Measurements from ENCODE around the gene PAFAH1B1. TPM values are rescaled to one million over a fixed set of nuclear protein-coding genes. Genes with fewer than 3 reads are reported as not detected.

The PAFAH1B1 gene
- total RNA-seq, 2 experiments from 2014 or later: 120 to 123 TPM

DNA sequence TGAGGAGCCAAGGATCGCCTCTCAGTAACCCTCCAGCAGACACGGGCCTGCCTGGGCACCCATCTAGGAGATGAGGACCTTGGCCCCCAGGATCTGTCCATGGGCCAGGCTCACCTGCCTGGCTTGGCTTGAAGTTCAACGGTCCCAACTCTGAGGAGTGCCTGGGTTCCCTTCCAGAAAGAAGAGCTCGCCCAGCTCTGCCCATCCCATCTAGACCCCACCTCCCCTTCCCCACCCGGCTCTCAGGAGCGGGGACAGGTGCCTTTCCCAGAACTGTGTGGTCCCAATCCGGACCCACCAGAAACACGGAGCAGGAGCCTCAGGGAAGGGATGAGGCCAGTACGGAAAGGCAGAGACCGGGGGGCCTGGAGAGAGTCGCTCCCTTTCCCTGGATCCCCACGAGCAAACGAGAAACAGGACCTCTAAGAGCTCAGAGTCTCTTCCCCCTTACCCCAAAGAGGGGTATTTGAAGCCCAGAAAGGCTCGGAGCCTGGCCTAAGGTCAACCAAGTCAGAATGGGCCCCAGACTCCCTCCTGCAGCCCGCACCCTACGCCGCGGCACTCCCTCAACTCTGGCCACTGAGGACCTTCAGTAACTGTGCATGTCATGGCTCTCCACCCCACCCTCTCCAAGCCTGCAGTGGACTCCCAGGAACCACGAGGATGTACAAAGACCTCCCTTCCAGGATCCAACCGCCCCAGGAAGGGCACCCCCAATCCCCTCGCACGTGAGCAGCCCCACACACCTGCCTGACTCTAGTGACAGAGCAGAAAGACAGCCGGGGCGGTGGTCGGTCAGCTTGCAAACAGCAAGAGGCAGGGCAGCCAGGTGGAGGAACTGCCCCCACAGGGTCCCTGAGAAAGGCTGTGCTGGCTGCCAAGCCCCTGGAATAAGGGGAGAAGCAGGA, 112.7 kb downstream of the PAFAH1B1 start:
- DNase-seq (no peak), ATAC-seq (ENCODE audit: poor library complexity) (no peak)
- Histone ChIP-seq H3K36me3 (ENCODE audit: insufficient read depth, low read length) (peaks cover 23% of the 10 kb centered on the region), H3K27me3 (ENCODE audit: control insufficient read depth in 1 of 2, insufficient read depth in 2 of 2, low read length in 2 of 2) (no peaks in the 10 kb centered on the region), H3K4me1 (ENCODE audit: insufficient read depth, low read length) (peaks cover 47% of the 10 kb centered on the region), H3K4me3 (ENCODE audit: low read length) (no peak overlapping the region), H3K9me3 (ENCODE audit: control insufficient read depth in 1 of 2, insufficient read depth in 1 of 2, low read length in 2 of 2) (no peaks in the 10 kb centered on the region), H3K27ac (ENCODE audit: low read depth in 1 of 2, low read length in 2 of 2) (no peak overlapping the region)
- peak overlapping the region; percentile 20 for H3K27ac Mint-ChIP-seq
- POLR2A ChIA-PET: no interaction called here
- CTCF ChIA-PET: interaction anchor here (0.6 kb wide), 1 partner anchor 24 kb away, joined by 3 read pairs; no protein-coding TSS in a partner anchor
- H3K36me3 Mint-ChIP-seq (ENCODE audit: low read depth): peaks cover 32% of the 10 kb centered on the region
- no peaks in the 10 kb centered on the region for H3K27me3 Mint-ChIP-seq
- TF ChIP-seq, protein P1, sequence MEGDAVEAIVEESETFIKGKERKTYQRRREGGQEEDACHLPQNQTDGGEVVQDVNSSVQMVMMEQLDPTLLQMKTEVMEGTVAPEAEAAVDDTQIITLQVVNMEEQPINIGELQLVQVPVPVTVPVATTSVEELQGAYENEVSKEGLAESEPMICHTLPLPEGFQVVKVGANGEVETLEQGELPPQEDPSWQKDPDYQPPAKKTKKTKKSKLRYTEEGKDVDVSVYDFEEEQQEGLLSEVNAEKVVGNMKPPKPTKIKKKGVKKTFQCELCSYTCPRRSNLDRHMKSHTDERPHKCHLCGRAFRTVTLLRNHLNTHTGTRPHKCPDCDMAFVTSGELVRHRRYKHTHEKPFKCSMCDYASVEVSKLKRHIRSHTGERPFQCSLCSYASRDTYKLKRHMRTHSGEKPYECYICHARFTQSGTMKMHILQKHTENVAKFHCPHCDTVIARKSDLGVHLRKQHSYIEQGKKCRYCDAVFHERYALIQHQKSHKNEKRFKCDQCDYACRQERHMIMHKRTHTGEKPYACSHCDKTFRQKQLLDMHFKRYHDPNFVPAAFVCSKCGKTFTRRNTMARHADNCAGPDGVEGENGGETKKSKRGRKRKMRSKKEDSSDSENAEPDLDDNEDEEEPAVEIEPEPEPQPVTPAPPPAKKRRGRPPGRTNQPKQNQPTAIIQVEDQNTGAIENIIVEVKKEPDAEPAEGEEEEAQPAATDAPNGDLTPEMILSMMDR (IDR thresholded peaks at IDR 0.05): no peak
- peak overlapping the region; percentile 20 for H3K4me3 Mint-ChIP-seq
- peaks cover 26% of the 10 kb centered on the region for H3K4me1 Mint-ChIP-seq (ENCODE audit: low read depth)
- intact Hi-C loops (cut with DNase I, micrococcal nuclease): no loop called here
- no peaks in the 10 kb centered on the region for H3K9me3 Mint-ChIP-seq

DNA sequence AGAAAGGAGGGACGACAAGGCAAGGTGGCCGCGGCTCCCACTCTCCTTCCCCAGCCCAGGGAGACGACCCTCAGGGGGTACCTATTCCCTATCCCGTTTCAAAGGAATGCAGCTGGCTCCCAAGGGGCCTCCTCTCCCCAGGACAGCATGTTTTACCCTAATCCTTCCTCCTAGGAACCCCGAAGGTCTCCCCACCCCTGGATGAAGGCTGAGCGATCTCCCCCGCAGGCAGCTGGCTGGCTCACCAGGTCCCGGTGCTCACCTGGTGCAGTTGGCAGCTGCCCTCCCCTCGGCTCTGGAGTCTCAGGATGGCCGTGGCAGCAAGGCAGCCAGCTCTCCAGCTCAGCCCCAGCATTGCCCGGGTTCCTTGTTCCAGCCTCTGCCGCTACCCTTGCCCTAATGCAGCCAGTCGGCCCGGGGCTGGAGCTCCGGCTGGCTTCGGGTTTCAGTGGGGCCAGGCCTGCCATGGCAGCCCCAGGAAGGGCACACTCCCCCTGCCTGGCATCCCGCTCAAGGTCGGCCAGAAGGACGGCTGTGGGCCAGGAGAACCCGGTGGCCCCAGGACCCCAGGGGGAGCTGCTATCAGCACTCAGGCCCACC, 113.6 kb downstream of the PAFAH1B1 start:
- H3K4me1 Mint-ChIP-seq (ENCODE audit: low read depth): peaks cover 27% of the 10 kb centered on the region
- peaks cover 31% of the 10 kb centered on the region for H3K36me3 Mint-ChIP-seq (ENCODE audit: low read depth)
- H3K9me3 Mint-ChIP-seq: no peaks in the 10 kb centered on the region
- Histone ChIP-seq H3K9me3 (ENCODE audit: control insufficient read depth in 1 of 2, insufficient read depth in 1 of 2, low read length in 2 of 2) (no peaks in the 10 kb centered on the region), H3K36me3 (ENCODE audit: insufficient read depth, low read length) (peaks cover 15% of the 10 kb centered on the region), H3K27me3 (ENCODE audit: control insufficient read depth in 1 of 2, insufficient read depth in 2 of 2, low read length in 2 of 2) (no peaks in the 10 kb centered on the region), H3K4me1 (ENCODE audit: insufficient read depth, low read length) (peaks cover 49% of the 10 kb centered on the region), H3K27ac (ENCODE audit: low read depth in 1 of 2, low read length in 2 of 2) (no peak overlapping the region), H3K4me3 (ENCODE audit: low read length) (no peak overlapping the region)
- no peak overlapping the region for H3K4me3 Mint-ChIP-seq
- ChIA-PET POLR2A (no interaction called here), CTCF (no interaction called here)
- no peak overlapping the region for H3K27ac Mint-ChIP-seq
- TF ChIP-seq, protein P1 (IDR thresholded peaks at IDR 0.05): no peak
- H3K27me3 Mint-ChIP-seq: no peaks in the 10 kb centered on the region
- ATAC-seq (ENCODE audit: poor library complexity): no peak
- intact Hi-C loops (cut with DNase I, micrococcal nuclease): no loop called here
- DNase-seq: no peak

DNA sequence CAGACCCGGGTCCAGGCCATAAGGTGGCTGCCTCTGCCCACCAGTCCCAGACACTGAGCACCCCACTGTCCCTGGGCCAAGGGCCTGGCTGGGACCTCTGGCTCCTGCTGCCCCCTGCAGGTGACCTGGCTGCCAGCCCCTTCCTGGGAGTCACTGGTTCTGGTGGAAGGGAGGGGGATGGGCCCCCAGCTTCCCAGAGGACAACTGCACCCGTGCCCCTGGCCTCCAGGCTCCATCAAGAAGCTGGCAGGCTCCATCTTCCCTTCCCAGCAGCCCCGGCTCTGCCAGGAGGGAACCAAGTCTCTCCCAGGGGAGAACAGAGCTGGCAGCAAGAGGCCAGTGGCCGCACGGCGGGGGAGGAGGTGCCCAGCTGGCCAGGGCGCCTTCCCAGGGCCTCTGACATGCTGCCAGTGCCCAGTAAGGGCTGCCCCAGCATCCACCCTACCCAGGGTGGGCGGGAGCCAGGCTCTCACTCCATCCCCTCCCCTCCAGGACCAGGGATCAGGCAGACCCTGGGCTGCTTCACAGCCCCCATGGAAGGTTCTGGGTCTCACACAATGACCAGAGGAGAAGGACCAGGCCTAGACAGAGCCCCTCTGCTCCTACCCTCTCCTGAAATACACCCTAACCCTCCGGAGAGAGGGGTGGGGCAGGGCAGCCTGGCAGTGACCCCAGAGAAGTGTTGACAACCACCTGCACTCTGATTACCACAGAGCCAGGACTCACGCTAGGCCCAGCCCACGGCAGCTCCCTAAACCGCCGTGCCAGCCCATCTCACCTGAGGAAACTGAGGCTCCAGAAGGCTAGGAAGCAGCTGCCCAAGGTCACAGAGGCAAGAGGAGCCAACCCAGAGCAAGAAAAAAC, 114.5 kb downstream of the PAFAH1B1 start:
- Mint-ChIP-seq H3K36me3 (ENCODE audit: low read depth) (peaks cover 23% of the 10 kb centered on the region), H3K9me3 (no peaks in the 10 kb centered on the region), H3K4me3 (peak overlapping the region; percentile 25), H3K27me3 (no peaks in the 10 kb centered on the region), H3K4me1 (ENCODE audit: low read depth) (peaks cover 34% of the 10 kb centered on the region), H3K27ac (no peak overlapping the region)
- H3K36me3 ChIP-seq (ENCODE audit: insufficient read depth, low read length): peaks cover 12% of the 10 kb centered on the region
- no peaks in the 10 kb centered on the region for H3K27me3 ChIP-seq (ENCODE audit: control insufficient read depth in 1 of 2, insufficient read depth in 2 of 2, low read length in 2 of 2)
- peak in 2 of 14 experiments; percentile 22 to 48 for DNase-seq
- POLR2A ChIA-PET: no interaction called here
- H3K4me1 ChIP-seq (ENCODE audit: insufficient read depth, low read length): peaks cover 58% of the 10 kb centered on the region
- H3K4me3 ChIP-seq (ENCODE audit: low read length): no peak overlapping the region
- CTCF ChIA-PET: no interaction called here
- H3K27ac ChIP-seq (ENCODE audit: low read depth in 1 of 2, low read length in 2 of 2): no peak overlapping the region
- no peaks in the 10 kb centered on the region for H3K9me3 ChIP-seq (ENCODE audit: control insufficient read depth in 1 of 2, insufficient read depth in 1 of 2, low read length in 2 of 2)
- intact Hi-C loops (cut with DNase I, micrococcal nuclease): no loop called here
- ATAC-seq (ENCODE audit: poor library complexity): no peak
- TF ChIP-seq, protein P1 (IDR thresholded peaks at IDR 0.05): no peak
